Measurements from ENCODE around the gene GCNT2.
"Not testable (repeated sequence)": the region's sequence is repeated elsewhere in the genome, so short reads cannot be mapped to it uniquely, and the experiment has no call there.

GCNT2 gene

DNA sequence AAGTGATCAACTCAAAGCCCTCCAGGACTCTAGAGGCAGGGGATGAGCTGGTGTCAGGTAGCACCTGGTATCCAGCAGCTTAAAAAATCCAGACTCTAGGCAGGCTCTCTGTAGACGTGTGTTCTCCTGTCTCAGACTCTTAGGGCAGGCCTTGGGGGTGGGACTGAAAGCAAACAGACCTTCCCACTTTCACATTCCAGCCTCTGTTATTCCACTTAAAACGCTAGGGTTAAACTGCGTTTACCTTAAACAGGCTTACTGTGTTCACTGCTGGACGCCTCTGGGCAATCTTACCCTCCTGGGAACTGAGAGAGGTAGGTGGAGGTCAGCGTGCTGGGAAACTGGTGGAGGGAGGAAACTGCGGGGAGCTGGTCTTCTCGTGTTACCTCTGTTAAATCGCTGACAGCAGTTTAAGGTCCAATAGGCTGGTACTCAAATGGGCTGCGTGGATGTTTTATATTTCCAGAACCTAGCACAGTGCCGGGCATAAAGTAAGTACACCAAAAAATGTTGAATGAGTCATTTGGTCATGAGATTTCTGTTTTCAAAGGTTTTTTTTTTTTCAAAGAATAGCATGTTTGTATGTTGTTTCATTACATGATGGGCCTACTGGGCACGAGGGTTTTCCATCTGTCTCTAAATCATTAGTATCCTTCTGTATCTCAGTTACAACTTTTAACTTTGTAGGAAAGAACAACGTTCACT, at the start of gene GCNT2:
GCNT2 (plus strand) TSS at position 248 of the 705 bp plus-strand sequence. CDS start 7,561 bp downstream, outside the sequence.
- DNase-seq, result no peak

GRCh38 chr6:10472634-10473033, 48.5 kb upstream of the GCNT2 start:
- DNase-seq, result no peak

DNA sequence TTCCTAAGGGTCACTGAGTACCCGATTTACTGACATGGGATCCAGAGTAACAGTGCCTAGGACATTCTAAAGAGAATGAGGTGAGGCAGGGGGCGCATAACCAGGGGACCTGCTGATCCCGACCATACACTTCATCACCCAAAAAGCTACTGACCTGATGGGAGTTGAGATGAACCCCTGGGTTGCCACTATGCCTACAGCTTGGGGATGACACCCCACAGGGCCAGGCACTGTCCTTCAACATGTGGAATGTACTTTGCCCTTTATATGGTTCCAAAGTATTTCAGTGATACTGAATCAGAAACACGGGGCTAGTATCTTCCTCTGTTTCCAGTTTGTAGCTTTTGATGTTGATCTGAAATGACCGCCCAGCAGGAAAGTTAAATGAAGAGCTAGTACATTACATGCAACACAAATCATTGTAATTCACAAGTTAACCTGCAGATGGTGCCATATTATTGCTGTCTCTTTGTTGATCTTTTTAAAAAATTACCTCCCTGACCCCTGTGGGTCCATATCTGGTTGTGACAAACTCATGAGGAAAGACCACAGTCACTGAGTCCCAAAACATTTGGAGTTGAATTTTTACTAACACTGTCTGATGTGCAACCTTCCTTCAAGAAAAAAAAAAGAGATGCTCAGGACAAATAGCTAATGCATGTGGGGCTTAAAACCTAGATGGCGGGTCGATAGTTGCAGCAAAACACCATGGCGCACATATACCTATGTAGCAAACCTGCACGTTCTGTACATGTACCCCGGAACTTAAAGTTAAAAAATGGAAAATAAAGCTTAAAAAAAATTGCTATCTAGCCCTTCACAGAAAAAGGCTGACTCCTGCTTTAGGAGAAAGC, 42.7 kb upstream of the GCNT2 start:
- peak; percentile 26 for DNase-seq

DNA sequence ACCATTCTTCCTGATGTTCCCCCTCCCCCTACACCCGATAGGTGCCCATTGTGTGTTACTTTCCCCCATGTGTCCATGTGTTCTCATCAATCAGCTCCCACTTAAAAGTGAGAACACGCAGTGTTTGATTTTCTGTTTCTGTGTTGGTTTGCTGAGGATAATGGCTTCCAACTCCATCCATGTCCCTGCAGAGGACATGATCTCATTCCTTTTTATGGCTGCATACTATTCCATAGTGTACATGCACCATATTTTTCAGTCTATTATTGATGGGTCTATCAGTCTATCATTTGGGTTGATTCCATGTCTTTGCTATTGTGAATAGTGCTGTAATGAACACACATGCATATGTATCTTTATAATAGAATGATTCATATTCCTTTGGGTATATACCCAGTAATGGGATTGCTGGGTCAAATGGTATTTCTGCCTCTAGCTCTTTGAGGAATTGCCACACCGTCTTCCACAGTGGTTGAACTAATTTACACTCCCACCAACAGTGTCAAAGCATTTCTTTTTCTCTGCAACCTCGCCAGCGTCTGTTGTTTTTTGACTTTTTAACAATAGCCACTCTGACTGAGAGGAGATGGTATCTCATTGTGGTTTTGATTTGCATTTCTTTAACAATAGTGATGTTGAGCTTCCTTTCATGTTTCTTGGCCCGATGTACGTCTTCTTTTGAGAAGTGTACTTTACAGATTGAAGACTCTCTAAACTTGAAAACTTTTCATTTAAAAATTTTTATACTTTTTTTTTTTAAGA, 41.0 kb upstream of the GCNT2 start:
- DNase-seq, result no peak

DNA sequence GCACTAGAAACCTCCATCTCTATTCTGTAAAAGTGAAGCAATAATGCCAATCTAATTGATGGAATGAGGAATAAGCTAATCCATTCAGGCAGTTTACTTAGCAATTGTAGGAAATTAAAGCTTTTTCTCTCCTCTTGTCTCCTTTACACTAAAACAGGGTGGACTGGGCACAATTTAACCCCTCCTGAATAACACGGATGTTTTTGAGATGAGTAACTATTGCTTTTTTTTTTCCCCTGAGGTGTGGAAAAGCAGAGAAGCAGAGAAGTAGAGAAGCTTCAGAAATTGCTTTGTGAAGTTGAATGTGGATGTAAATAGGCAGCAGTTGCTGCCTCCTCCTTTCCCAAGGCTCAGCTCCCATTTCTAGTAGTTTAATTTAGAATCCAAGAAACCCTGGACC, 40.0 kb upstream of the GCNT2 start:
- no peak for DNase-seq

GRCh38 chr6:10482636-10483257, 38.4 kb upstream of the GCNT2 start:
- no peak for DNase-seq

GRCh38 chr6:10484912-10485311, 36.2 kb upstream of the GCNT2 start:
- peak; percentile 10 for DNase-seq

- DNase-seq, result no peak
Measured at GRCh38 chr6:10485406-10485805, 35.7 kb upstream of the GCNT2 start.

DNA sequence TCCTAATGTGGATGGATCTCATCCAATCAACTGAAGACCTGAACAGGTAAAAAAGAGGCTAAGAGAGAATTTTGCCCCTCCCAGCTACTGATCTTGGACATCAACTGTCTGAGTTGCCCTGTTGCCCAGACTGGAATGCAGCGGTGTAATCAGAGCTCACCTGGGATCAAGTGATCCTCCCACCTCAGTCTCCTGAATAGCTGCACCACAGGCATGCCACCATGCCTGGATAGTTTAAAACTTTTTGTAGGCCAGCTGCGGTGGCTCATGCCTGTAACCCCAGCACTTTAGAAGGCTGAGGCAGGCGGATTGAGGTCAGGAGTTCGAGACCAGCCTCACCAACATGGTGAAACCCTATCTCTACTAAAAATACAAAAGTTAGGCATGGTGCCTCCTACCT, 34.9 kb upstream of the GCNT2 start:
- no peak for DNase-seq

DNA sequence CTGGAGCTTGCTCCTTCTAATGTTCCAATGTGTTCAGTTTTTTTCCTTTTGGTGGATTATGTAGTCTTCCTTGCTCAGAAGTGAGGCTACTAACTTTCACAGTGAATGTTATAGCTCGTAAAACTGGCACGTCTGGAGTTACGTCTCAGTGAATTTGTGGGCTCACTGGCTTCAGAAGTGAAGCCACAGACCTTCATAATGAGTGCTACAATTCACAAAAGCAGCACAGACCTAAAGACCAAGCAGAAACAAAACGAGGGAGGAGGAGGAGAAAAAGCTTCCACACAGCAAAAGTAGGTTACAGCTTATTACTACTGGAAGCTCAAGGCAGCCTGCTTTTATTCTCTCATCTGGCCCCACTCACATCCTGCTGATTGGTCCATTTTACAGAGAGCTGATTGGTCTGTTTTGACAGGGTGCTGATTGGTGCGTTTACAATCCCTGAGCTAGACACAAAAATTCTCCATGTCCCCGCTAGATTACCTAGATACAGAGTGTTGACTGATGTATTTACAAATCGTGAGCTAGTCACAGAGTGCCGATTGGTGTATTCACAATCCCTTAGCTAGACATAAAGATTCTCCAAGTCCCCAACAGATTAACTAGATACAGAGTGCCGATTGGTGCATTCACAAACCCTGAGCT, 34.1 kb upstream of the GCNT2 start:
- not testable (repeated sequence) for DNase-seq

- DNase-seq, result no peak
Measured at GRCh38 chr6:10487668-10488327, 33.4 kb upstream of the GCNT2 start.

GRCh38 chr6:10491463-10491862, 29.7 kb upstream of the GCNT2 start:
- no peak for DNase-seq

DNA sequence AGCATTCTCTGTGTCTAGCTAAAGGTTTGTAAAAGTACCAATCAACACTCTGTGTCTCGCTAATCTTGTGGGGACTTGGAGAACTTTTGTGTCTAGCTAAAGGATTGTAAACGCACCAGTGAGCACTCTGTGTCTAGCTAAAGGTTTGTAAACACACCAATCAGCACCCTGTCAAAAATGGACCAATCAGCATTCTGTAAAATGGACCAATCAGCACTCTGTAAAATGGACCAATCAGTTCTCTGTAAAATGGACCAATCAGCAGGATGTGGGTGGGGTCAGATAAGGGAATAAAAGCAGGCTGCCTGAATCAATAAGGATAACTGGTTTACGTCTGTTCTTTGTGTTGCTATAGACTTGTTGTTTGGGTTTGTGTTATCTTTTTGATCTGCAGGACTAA, 29.2 kb upstream of the GCNT2 start:
- not testable (repeated sequence) for DNase-seq

GRCh38 chr6:10495029-10495428, 26.1 kb upstream of the GCNT2 start:
- no peak for DNase-seq

DNA sequence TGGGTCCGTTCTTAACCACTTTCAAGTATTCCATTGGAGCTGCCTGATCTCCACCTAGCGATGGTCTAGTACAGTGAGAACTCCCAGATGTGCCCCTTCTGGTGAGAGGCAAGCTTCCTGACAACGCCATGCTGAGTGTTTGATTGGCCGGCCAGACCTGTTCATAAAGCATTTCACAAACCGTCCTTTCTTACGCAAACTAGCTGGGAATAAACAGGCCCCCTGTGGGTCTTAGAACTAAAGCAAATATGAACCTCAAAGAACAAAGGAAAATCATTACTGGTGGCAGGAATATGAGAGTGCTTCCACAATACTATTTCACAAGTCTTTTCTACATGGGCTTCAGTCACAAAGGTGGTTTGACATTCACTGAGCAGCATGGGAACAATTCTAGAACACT, 15.6 kb upstream of the GCNT2 start:
- no peak for DNase-seq

DNA sequence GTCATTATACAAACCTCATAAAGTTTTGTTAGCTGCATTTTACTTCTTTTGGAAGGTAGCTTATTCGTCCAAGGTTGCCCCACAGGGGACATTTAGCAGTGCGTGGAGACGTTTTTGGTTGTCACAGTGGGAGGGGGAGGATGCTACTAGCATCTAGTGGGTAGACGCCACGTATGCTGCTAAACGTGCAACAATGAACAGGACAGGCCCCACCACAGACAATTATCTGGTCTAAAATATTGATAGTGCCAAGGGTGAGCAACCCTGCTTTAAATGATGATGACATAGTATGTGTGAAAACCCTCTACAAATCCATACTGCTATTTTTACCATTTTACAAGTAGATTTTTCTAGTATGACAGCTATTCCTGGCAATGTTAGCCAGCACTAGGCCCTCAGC, 13.9 kb upstream of the GCNT2 start:
- no peak for DNase-seq

GRCh38 chr6:10507715-10508114, 13.4 kb upstream of the GCNT2 start:
- DNase-seq, result no peak

GRCh38 chr6:10510592-10511367, 10.4 kb upstream of the GCNT2 start:
- peak; percentile 72 for DNase-seq

- no peak for DNase-seq
Measured at GRCh38 chr6:10511477-10511876, 9.7 kb upstream of the GCNT2 start.

- DNase-seq, result no peak
Measured at GRCh38 chr6:10513544-10513943, 7.6 kb upstream of the GCNT2 start.

Data from NCI-H1105 treated with DMSO at 0.1 percent for 48 hours (cell line).